Neural crest cell (in vitro differentiated cells): Measurements from ENCODE around the gene C2CD3. TPM values are rescaled to one million over a fixed set of nuclear protein-coding genes. Genes with fewer than 3 reads are reported as not detected.

Source experiments
- DNase-seq: peaks from one replicate; pipeline ENCODE4 v3.0.0; 2021; ENCODE audit warnings: low read depth, mixed read lengths, low spot score
- H3K27ac Mint-ChIP-seq: one replicate; pipeline ENCODE4 v1.8.0; 2021; ENCODE audit warnings: mild to moderate bottlenecking, mixed read lengths; ENCODE audit not compliant: unreplicated experiment
- H3K27me3 Mint-ChIP-seq: 2 replicates; pipeline ENCODE4 v1.8.0; 2021; ENCODE audit warnings: low read depth, mild to moderate bottlenecking, mixed read lengths
- H3K36me3 Mint-ChIP-seq: 2 replicates; pipeline ENCODE4 v1.8.0; 2021; ENCODE audit warnings: low read depth, mild to moderate bottlenecking, mixed read lengths
- H3K4me1 Mint-ChIP-seq: 2 replicates; pipeline ENCODE4 v1.8.0; 2021; ENCODE audit warnings: mixed read lengths
- H3K4me3 Mint-ChIP-seq: one replicate; pipeline ENCODE4 v1.8.0; 2021; ENCODE audit warnings: mild to moderate bottlenecking, mixed read lengths
- H3K9me3 Mint-ChIP-seq: 2 replicates; pipeline ENCODE4 v1.8.0; 2021; ENCODE audit warnings: mixed read lengths
- CTCF ChIP-seq: fragments of 200-600 bp; sonication (generic); conservative IDR thresholded peaks from 2 replicates; pipeline ENCODE4 v1.5.0; 2021; ENCODE audit warnings: antibody characterized with exemption, mild to moderate bottlenecking
- total RNA-seq: library from RNA; stranded (reverse); gene quantifications from 2 replicates; pipeline ENCODE4 v1.2.1, GENCODE V29; 2021

C2CD3 gene
- total RNA-seq, 1 donor from 2014 or later: 41.9 TPM

GRCh38 chr11:74162681-74163467 lies 7.9 kb downstream of the C2CD3 start:
- Mint-ChIP-seq H3K36me3 (peaks cover 15% of the 10 kb centered on the region), H3K27ac (no peak overlapping the region), H3K9me3 (no peaks in the 10 kb centered on the region), H3K27me3 (no peaks in the 10 kb centered on the region), H3K4me3 (no peak overlapping the region), H3K4me1 (peaks cover 2% of the 10 kb centered on the region)
- TF ChIP-seq CTCF: no peak
- no peak for DNase-seq

GRCh38 chr11:74159642-74160041 lies 11.2 kb downstream of the C2CD3 start:
- no peak overlapping the region for H3K4me3 Mint-ChIP-seq
- no peak for TF ChIP-seq CTCF
- DNase-seq: no peak
- peaks cover 4% of the 10 kb centered on the region for H3K4me1 Mint-ChIP-seq
- no peaks in the 10 kb centered on the region for H3K9me3 Mint-ChIP-seq
- no peaks in the 10 kb centered on the region for H3K27me3 Mint-ChIP-seq
- H3K27ac Mint-ChIP-seq: no peak overlapping the region
- H3K36me3 Mint-ChIP-seq: peaks cover 20% of the 10 kb centered on the region

- Mint-ChIP-seq H3K9me3 (no peaks in the 10 kb centered on the region), H3K27ac (no peak overlapping the region), H3K27me3 (no peaks in the 10 kb centered on the region), H3K36me3 (peaks cover 30% of the 10 kb centered on the region), H3K4me3 (no peak overlapping the region), H3K4me1 (peaks cover 4% of the 10 kb centered on the region)
- TF ChIP-seq CTCF: no peak
- DNase-seq: no peak
Observed at GRCh38 chr11:74157169-74157568, 13.6 kb downstream of the C2CD3 start.

- no peaks in the 10 kb centered on the region for H3K27me3 Mint-ChIP-seq
- H3K4me1 Mint-ChIP-seq: peaks cover 5% of the 10 kb centered on the region
- peaks cover 21% of the 10 kb centered on the region for H3K36me3 Mint-ChIP-seq
- H3K9me3 Mint-ChIP-seq: no peaks in the 10 kb centered on the region
- no peak overlapping the region for H3K4me3 Mint-ChIP-seq
- no peak overlapping the region for H3K27ac Mint-ChIP-seq
- TF ChIP-seq CTCF: no peak
- no peak for DNase-seq
Observed at GRCh38 chr11:74154620-74155281, 16.1 kb downstream of the C2CD3 start.

GRCh38 chr11:74153224-74153623 lies 17.6 kb downstream of the C2CD3 start:
- H3K27me3 Mint-ChIP-seq: no peaks in the 10 kb centered on the region
- no peaks in the 10 kb centered on the region for H3K9me3 Mint-ChIP-seq
- no peak overlapping the region for H3K27ac Mint-ChIP-seq
- peaks cover 8% of the 10 kb centered on the region for H3K4me1 Mint-ChIP-seq
- peaks cover 19% of the 10 kb centered on the region for H3K36me3 Mint-ChIP-seq
- no peak for TF ChIP-seq CTCF
- no peak for DNase-seq
- H3K4me3 Mint-ChIP-seq: no peak overlapping the region
